ENCODE measurements around the gene RNF126. TPM values are rescaled to one million over a fixed set of nuclear protein-coding genes. Genes with fewer than 3 reads are reported as not detected.

RNF126 gene
- total RNA-seq, 1 experiment from 2014 or later, result 61.2 TPM

DNA sequence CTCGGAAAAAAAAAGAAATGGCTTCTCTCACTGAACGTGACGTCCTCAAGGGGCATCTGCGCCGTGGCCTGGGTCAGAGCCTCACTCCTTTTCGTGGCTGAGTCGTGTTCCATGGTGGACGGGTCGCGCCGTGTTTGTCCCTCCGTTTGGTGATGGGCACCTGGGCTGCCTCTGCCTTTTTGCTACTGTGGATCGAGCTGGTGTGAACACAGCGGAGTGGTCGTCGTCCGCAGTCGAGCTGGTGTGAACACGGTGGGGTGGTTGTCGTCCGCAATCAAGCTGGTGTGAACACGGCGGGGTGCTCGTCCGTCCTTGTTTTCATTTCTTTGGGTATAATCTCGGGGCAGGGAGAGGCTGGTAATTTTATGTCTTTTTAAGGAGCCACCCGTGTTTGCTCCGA, 61.7 kb downstream of the RNF126 start:
- in situ Hi-C loops (cut with HindIII; ENCODE audit: low pct_unique_long_range_greater_than_20kb, low sequenced_read_pairs) (no loop called here), intact Hi-C loops (cut with micrococcal nuclease; ENCODE audit: unreplicated experiment) (no loop called here)
- ChIA-PET POLR2A (no interaction called here), CTCF (no interaction called here)
- BruUV-seq (replicated peaks), result no TSS peak
- H3K9me3 ChIP-seq (ENCODE audit: control insufficient read depth, insufficient read depth, low read depth, low read length), result no peaks in the 10 kb centered on the region
- no peaks in the 10 kb centered on the region for H3K27me3 ChIP-seq (ENCODE audit: control insufficient read depth, insufficient read depth, low read length)
- no peak for DNase-seq (ENCODE audit: low read depth, low spot score)
- no peaks in the 10 kb centered on the region for H3K4me1 ChIP-seq (ENCODE audit: control insufficient read depth, insufficient read depth, low read length)
- TF ChIP-seq, protein P1, sequence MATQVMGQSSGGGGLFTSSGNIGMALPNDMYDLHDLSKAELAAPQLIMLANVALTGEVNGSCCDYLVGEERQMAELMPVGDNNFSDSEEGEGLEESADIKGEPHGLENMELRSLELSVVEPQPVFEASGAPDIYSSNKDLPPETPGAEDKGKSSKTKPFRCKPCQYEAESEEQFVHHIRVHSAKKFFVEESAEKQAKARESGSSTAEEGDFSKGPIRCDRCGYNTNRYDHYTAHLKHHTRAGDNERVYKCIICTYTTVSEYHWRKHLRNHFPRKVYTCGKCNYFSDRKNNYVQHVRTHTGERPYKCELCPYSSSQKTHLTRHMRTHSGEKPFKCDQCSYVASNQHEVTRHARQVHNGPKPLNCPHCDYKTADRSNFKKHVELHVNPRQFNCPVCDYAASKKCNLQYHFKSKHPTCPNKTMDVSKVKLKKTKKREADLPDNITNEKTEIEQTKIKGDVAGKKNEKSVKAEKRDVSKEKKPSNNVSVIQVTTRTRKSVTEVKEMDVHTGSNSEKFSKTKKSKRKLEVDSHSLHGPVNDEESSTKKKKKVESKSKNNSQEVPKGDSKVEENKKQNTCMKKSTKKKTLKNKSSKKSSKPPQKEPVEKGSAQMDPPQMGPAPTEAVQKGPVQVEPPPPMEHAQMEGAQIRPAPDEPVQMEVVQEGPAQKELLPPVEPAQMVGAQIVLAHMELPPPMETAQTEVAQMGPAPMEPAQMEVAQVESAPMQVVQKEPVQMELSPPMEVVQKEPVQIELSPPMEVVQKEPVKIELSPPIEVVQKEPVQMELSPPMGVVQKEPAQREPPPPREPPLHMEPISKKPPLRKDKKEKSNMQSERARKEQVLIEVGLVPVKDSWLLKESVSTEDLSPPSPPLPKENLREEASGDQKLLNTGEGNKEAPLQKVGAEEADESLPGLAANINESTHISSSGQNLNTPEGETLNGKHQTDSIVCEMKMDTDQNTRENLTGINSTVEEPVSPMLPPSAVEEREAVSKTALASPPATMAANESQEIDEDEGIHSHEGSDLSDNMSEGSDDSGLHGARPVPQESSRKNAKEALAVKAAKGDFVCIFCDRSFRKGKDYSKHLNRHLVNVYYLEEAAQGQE (IDR thresholded peaks at IDR 0.05; ENCODE audit: insufficient read depth in 1 of 2, low read depth in 2 of 2, low read length in 1 of 2), result no peak
- no peak overlapping the region for H3K27ac ChIP-seq (ENCODE audit: low read length)
- no peak overlapping the region for H3K4me3 ChIP-seq (ENCODE audit: low read depth in 2 of 2, low read length in 2 of 2)
- no peak for ATAC-seq
- H3K36me3 ChIP-seq (ENCODE audit: control insufficient read depth, insufficient read depth, low read length), result no peaks in the 10 kb centered on the region

Other genes with a start within 250 kb of the RNF126 start
- gene SHC2, start 202.2 kb downstream of the RNF126 start, total RNA-seq (2021; ENCODE audit: unreplicated experiment), result 6.7 TPM
- gene MADCAM1, start 166.7 kb downstream of the RNF126 start, total RNA-seq (2021; ENCODE audit: unreplicated experiment), result 0.54 TPM
- gene TPGS1, start 155.7 kb downstream of the RNF126 start, total RNA-seq (2021; ENCODE audit: unreplicated experiment), result 17.6 TPM
- 80.5 TPM for gene CDC34, start 131.5 kb downstream of the RNF126 start, total RNA-seq (2021; ENCODE audit: unreplicated experiment)
- gene GZMM, start 119.2 kb downstream of the RNF126 start, total RNA-seq (2021; ENCODE audit: unreplicated experiment), result 0.69 TPM
- 653 TPM for gene BSG, start 90.6 kb downstream of the RNF126 start, total RNA-seq (2021; ENCODE audit: unreplicated experiment)
- 15.1 TPM for gene HCN2, start 73.3 kb downstream of the RNF126 start, total RNA-seq (2021; ENCODE audit: unreplicated experiment)
- 56.0 TPM for gene POLRMT, start 29.7 kb downstream of the RNF126 start, total RNA-seq (2021; ENCODE audit: unreplicated experiment)
- 0.72 TPM for gene FGF22, start 23.3 kb downstream of the RNF126 start, total RNA-seq (2021; ENCODE audit: unreplicated experiment)
- gene FSTL3, start 13.2 kb upstream of the RNF126 start, total RNA-seq (2021; ENCODE audit: unreplicated experiment), result 32.5 TPM
- not detected for gene PRSS57, start 32.2 kb upstream of the RNF126 start, total RNA-seq (2021; ENCODE audit: unreplicated experiment)
- gene PALM, start 45.7 kb upstream of the RNF126 start, total RNA-seq (2021; ENCODE audit: unreplicated experiment), result 14.4 TPM
- gene MISP, start 87.9 kb upstream of the RNF126 start, total RNA-seq (2021; ENCODE audit: unreplicated experiment), result 5.8 TPM
- gene PTBP1, start 134.2 kb upstream of the RNF126 start, total RNA-seq (2021; ENCODE audit: unreplicated experiment), result 515 TPM
- gene PLPPR3, start 158.7 kb upstream of the RNF126 start, total RNA-seq (2021; ENCODE audit: unreplicated experiment), result 63.7 TPM
- 5.8 TPM for gene AZU1, start 164.6 kb upstream of the RNF126 start, total RNA-seq (2021; ENCODE audit: unreplicated experiment)
- gene PRTN3, start 177.8 kb upstream of the RNF126 start, total RNA-seq (2021; ENCODE audit: unreplicated experiment), result 1.5 TPM
- 0.57 TPM for gene ELANE, start 189.1 kb upstream of the RNF126 start, total RNA-seq (2021; ENCODE audit: unreplicated experiment)
- gene CFD, start 196.4 kb upstream of the RNF126 start, total RNA-seq (2021; ENCODE audit: unreplicated experiment), result 9.9 TPM
- gene MED16, start 230.0 kb upstream of the RNF126 start, total RNA-seq (2021; ENCODE audit: unreplicated experiment), result 39.5 TPM
- gene RNU6-9, start 230.3 kb upstream of the RNF126 start, total RNA-seq (2021; ENCODE audit: unreplicated experiment), result not detected

Data from Panc1 (cell line).